ENCODE results near the gene SH3TC1.

Gene SH3TC1

DNA sequence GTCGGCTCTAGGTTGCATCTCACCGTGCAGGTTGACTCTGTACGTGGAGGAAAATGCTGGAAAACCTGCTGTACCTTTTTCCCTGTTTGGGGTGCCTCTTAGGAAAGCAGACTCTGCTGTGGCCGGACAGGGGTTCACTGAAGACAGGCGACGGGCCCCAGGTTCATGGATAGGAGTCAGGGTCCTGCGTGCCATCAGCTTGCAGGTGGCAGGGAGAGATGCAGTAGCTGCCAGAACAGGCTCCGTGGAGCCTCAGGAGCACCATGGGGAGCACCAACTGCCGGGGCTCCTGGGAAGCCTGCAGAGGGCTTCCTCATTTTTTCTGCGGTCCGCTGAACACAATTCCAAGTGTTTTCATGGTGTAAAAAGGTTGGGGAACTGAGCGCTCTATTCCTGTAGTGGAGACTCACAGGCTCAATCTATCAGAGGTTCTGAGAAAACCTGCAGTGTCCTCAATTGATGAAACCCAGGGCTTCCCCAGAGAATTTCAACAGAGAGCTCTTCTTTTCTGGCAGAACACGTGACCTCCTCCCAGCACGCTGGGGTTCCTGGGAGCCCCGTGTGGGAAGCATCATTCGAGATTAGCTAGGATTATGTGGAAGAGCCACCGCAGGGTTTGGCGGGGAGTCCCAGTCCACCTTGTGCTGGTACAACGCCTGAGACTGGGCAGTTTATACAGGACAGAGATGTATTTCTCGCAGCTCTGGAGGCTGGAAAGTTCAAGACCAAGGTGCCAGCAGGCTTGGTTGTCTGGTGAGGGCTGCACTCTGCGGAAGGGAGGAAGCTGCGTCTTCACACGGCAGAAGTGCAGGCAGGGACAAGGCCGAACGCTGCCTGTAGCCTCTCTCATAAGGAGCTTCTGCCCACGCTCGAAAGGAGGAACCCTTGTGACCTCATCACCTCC lies 72.1 kb downstream of the SH3TC1 start:
- no peaks in the 10 kb centered on the region for H3K9me3 Mint-ChIP-seq
- no peak overlapping the region for H3K27ac Mint-ChIP-seq
- H3K4me3 Mint-ChIP-seq, result no peak overlapping the region
- H3K36me3 Mint-ChIP-seq, result no peaks in the 10 kb centered on the region
- H3K4me1 Mint-ChIP-seq, result no peaks in the 10 kb centered on the region
- peaks cover 20% of the 10 kb centered on the region for H3K27me3 Mint-ChIP-seq

DNA sequence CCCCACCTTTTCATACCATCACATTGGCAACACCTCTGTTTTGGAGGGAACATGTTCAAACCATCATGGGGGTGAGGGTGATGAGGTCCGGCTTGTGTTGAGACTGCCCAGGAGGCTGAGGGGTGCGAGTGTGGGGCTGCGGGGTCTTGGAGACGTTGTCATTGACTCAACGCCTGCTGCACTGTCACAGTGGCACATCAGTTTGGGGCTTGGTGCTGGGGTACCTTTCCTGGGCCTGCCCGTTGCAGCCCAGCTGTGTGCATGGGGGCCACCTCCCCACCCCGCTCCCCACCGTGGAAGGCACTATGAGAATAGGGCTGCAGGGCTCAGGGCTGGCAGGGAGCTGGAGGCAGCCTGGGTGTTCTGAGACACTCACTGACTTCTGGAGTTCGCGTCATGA lies 72.7 kb downstream of the SH3TC1 start:
- Mint-ChIP-seq H3K27me3 (peaks cover 17% of the 10 kb centered on the region), H3K4me3 (no peak overlapping the region), H3K4me1 (no peaks in the 10 kb centered on the region), H3K9me3 (no peaks in the 10 kb centered on the region), H3K27ac (no peak overlapping the region), H3K36me3 (no peaks in the 10 kb centered on the region)

- Mint-ChIP-seq H3K36me3 (no peaks in the 10 kb centered on the region), H3K4me1 (no peaks in the 10 kb centered on the region), H3K27me3 (peaks cover 16% of the 10 kb centered on the region), H3K9me3 (no peaks in the 10 kb centered on the region), H3K27ac (no peak overlapping the region), H3K4me3 (no peak overlapping the region)
Observed at GRCh38 chr4:8272472-8273428, 73.7 kb downstream of the SH3TC1 start.

DNA sequence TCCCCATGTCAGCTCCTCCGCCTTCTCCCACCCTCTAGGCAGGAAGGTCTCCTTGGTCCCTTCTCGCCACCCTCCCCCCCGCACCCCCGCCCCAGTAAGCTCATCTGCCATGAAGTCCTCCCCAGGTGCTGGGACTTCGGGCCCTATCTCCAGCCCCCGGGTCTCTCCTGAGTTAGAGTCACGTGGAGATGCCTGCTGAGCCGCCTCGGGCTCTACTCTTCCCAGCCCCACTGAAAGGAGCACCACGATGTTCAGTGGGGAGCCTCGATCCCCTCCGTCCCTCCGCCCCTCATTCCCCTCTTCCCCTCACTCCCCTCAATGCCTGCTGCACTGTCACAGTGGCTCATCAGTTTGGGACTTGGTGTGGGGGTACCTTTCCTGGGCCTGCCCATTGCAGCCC lies 74.4 kb downstream of the SH3TC1 start:
- Mint-ChIP-seq H3K4me3 (no peak overlapping the region), H3K27ac (no peak overlapping the region), H3K36me3 (no peaks in the 10 kb centered on the region), H3K27me3 (peaks cover 16% of the 10 kb centered on the region), H3K9me3 (no peaks in the 10 kb centered on the region), H3K4me1 (no peaks in the 10 kb centered on the region)

DNA sequence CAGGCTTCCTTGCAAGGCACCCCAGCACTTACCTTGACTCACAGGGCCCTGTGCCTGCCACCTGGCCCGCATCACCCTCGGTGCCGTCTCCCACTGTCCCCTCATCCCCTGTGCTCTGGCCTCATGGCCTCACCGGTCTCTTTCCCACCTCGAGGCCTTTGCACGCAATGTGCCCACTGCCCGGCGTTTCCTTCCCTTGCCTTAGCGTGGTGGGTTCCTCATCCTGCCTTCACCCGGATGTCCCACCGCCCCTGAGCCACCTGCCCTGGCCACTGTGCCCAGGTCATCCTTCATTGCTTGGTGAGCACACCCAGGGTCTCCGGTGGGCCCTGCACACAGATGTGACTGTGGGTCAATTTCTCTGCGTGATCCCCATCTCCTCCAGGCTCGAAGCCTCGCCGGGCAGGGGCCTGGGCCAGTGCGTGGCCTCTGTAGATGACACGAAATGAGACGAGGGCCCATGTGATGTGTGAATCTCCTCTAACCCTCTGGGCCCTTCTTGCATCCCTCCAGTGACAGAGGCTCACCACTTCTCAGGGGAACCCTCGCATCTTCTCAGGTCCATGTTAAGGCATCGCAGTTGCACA lies 75.1 kb downstream of the SH3TC1 start:
- H3K27ac Mint-ChIP-seq, result no peak overlapping the region
- peaks cover 2% of the 10 kb centered on the region for H3K4me1 Mint-ChIP-seq
- no peaks in the 10 kb centered on the region for H3K36me3 Mint-ChIP-seq
- no peaks in the 10 kb centered on the region for H3K9me3 Mint-ChIP-seq
- no peak overlapping the region for H3K4me3 Mint-ChIP-seq
- peaks cover 9% of the 10 kb centered on the region for H3K27me3 Mint-ChIP-seq

GRCh38 chr4:8274765-8275547 lies 75.9 kb downstream of the SH3TC1 start:
- H3K27ac Mint-ChIP-seq, result no peak overlapping the region
- H3K4me1 Mint-ChIP-seq, result peaks cover 3% of the 10 kb centered on the region
- H3K36me3 Mint-ChIP-seq, result no peaks in the 10 kb centered on the region
- no peak overlapping the region for H3K4me3 Mint-ChIP-seq
- H3K27me3 Mint-ChIP-seq, result peaks cover 8% of the 10 kb centered on the region
- no peaks in the 10 kb centered on the region for H3K9me3 Mint-ChIP-seq

GRCh38 chr4:8275548-8275910 lies 76.4 kb downstream of the SH3TC1 start:
- H3K4me3 Mint-ChIP-seq, result no peak overlapping the region
- peaks cover 8% of the 10 kb centered on the region for H3K27me3 Mint-ChIP-seq
- H3K27ac Mint-ChIP-seq, result no peak overlapping the region
- H3K4me1 Mint-ChIP-seq, result peaks cover 3% of the 10 kb centered on the region
- H3K9me3 Mint-ChIP-seq, result no peaks in the 10 kb centered on the region
- no peaks in the 10 kb centered on the region for H3K36me3 Mint-ChIP-seq

- Mint-ChIP-seq H3K36me3 (no peaks in the 10 kb centered on the region), H3K9me3 (no peaks in the 10 kb centered on the region), H3K4me1 (peaks cover 3% of the 10 kb centered on the region), H3K27ac (no peak overlapping the region), H3K27me3 (peaks cover 4% of the 10 kb centered on the region), H3K4me3 (no peak overlapping the region)
Observed at GRCh38 chr4:8276358-8277240, 77.5 kb downstream of the SH3TC1 start.

DNA sequence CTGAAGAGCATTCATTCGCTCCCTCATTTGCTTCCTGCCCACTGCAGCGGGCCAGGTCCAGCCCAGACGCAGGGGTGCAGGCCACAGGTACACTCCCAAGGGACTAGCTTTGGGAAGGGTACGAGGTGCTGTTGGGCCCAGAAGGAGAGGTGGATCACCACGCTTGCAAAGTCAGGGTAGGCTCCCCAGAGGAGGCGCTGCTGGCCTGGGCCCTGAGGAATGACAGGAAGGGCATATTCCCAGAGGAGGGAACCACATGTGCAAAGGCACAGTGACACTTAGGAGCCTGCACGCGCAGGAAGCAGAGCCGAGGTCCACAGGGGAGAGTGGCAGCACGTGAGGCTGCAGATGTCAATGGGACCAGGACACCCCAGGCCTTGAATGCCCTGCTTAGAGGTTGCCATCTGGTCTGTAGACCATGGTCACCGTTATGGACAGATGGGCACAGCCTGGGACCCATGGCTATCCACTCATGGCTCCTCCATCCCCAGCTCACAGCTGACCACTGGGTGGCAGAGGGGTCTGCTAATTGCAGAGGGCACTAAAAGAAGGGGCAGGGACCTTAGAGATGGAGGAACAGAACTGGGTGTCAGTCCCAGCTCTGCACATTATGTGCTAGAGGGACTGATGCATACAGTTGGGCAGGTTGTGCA lies 78.4 kb downstream of the SH3TC1 start:
- Mint-ChIP-seq H3K9me3 (no peaks in the 10 kb centered on the region), H3K4me1 (peaks cover 3% of the 10 kb centered on the region), H3K27me3 (peaks cover 3% of the 10 kb centered on the region), H3K4me3 (no peak overlapping the region), H3K36me3 (no peaks in the 10 kb centered on the region), H3K27ac (no peak overlapping the region)

DNA sequence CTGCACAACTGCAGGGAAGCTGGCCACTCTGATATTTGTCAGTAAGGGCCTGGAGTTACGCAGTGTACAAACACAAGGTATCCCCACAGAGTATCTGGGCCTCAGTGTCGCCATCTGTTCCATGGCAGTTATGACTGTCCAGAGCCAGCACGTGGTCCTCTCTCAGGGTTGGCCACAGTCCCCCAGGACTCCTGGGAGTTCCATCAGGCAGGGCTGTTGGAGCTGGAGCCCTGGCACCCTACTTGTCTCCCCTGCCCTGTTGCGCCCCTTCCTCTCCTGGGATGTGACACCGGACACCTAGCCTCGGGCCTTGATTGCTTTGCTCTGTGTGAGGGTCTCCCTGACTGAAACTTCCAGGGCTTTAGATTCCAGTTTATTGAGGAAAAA lies 78.9 kb downstream of the SH3TC1 start:
- Mint-ChIP-seq H3K27ac (no peak overlapping the region), H3K4me1 (peaks cover 3% of the 10 kb centered on the region), H3K4me3 (no peak overlapping the region), H3K27me3 (peaks cover 3% of the 10 kb centered on the region), H3K9me3 (no peaks in the 10 kb centered on the region), H3K36me3 (no peaks in the 10 kb centered on the region)

DNA sequence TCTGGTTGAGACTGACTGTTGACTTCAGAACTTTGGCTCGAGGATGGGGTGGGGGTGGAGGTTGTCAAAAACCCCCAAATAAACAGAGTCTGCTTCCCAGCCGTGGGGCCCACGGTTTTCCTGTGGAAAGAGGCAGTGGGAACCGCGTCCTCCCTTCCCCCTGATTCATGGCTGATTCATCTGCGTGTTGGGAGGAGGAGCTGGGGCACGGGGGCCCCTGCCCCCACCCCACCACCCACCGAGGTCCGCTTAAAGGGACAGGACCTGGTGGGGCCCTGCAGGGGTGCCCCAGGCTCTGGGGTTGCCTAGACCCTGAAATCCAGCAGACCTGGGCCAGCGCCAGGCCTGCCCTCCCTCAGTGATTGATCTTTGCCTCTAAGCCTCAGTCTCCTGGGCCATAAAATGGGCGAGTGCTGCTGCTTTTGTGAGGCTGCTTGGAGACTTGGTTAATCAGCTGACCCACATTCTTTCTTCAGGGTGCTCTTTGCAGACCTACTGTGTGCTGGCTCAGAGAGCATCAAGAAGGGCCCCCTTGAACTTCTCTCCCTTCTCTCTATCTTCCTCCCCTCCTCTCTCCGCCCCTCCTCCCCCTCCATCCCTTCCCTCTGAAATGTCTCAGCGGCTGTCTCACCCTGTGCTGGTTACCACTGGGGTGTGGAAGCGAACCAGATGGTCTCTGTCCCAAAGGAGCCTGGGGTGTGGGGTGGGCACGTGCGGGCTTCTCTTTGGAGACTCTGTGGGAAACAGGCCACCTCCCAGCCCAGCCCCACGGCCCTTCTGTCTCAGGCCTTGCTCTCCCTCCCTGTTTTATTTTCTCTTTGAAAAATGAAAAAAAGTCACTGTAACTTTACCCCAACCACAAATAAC lies 79.6 kb downstream of the SH3TC1 start:
- Mint-ChIP-seq H3K4me3 (no peak overlapping the region), H3K9me3 (no peaks in the 10 kb centered on the region), H3K27me3 (peaks cover 3% of the 10 kb centered on the region), H3K4me1 (peaks cover 3% of the 10 kb centered on the region), H3K27ac (no peak overlapping the region), H3K36me3 (no peaks in the 10 kb centered on the region)

- Mint-ChIP-seq H3K27ac (peak overlapping the region; percentile 59), H3K9me3 (no peaks in the 10 kb centered on the region), H3K4me3 (no peak overlapping the region), H3K36me3 (no peaks in the 10 kb centered on the region), H3K4me1 (peaks cover 3% of the 10 kb centered on the region), H3K27me3 (no peaks in the 10 kb centered on the region)
Observed at GRCh38 chr4:8279321-8280157, 80.4 kb downstream of the SH3TC1 start.

Measured in activated naive CD4-positive, alpha-beta T cell treated with anti-CD3 and anti-CD28 coated beads, Interleukin-2, amount 50 U/mL, for 24 hours (primary cell).